IMR-90 (cell line): ENCODE measurements around the gene LTBP2. TPM values are rescaled to one million over a fixed set of nuclear protein-coding genes. Genes with fewer than 3 reads are reported as not detected.

Source experiments
- ATAC-seq: fragments of 200-7000 bp; cut with Tn5 transposase; 2 replicates; pipeline ENCODE4 v1.9.1; 2020; ENCODE audit warnings: low read depth, mild to moderate bottlenecking, moderate library complexity
- BruUV-seq: library from RNA; stranded (reverse); fragments of 400-500 nt; replicated peaks from 2 replicates; lab custom pipeline; 2021; lab: Mats Ljungman, UMichigan
- CTCF ChIA-PET: fragments of 300-600 bp; formaldehyde crosslinking; extraction: SDS; loops from one replicate; lab custom pipeline; 2021; ENCODE audit warnings: antibody characterized with exemption; lab: Yijun Ruan, JAX
- POLR2A ChIA-PET: fragments of 300-600 bp; sonication (Branson Sonifier 250); formaldehyde crosslinking; loops from one replicate; lab custom pipeline; 2022; ENCODE audit warnings: antibody characterized with exemption; ENCODE audit not compliant: unreplicated experiment; lab: Charles Lee
- DNase-seq: peaks from one replicate; pipeline ENCODE4 v3.0.0; 2013
- H2AFZ ChIP-seq: replicated peaks from 2 replicates; pipeline ENCODE3; 2013; ENCODE audit warnings: low read length, mild to moderate bottlenecking; ENCODE audit not compliant: poor library complexity
- H2AK5ac ChIP-seq: 2 replicates; pipeline ENCODE4 v1.6.1; 2013; ENCODE audit warnings: low read depth, low read length, inconsistent platforms
- H2AK9ac ChIP-seq: replicated peaks from 2 replicates; pipeline ENCODE3; 2013; ENCODE audit warnings: mild to moderate bottlenecking, low read depth, low read length, moderate library complexity; ENCODE audit not compliant: poor library complexity
- H2BK120ac ChIP-seq: 2 replicates; pipeline ENCODE4 v1.6.1; 2013; ENCODE audit warnings: low read depth, low read length, inconsistent platforms
- H2BK15ac ChIP-seq: 3 replicates; pipeline ENCODE4 v1.6.1; 2013; ENCODE audit warnings: low read depth, low read length, inconsistent platforms
- H2BK20ac ChIP-seq: 2 replicates; pipeline ENCODE4 v1.6.1; 2013; ENCODE audit warnings: low read depth, mild to moderate bottlenecking, inconsistent platforms, low read length, moderate library complexity
- H2BK5ac ChIP-seq: 2 replicates; pipeline ENCODE4 v1.6.1; 2013; ENCODE audit warnings: mild to moderate bottlenecking, low read depth, low read length, inconsistent platforms; ENCODE audit not compliant: poor library complexity, severe bottlenecking
- H3K14ac ChIP-seq: replicated peaks from 2 replicates; pipeline ENCODE4 v1.6.1; 2013; ENCODE audit warnings: low read depth, low read length, inconsistent platforms
- H3K18ac ChIP-seq: 2 replicates; pipeline ENCODE4 v1.6.1; 2013; ENCODE audit warnings: low read depth, low read length, control low read depth
- H3K23ac ChIP-seq: 2 replicates; pipeline ENCODE4 v1.6.1; 2013; ENCODE audit warnings: low read depth, low read length, inconsistent platforms
- H3K27ac ChIP-seq: 2 replicates; pipeline ENCODE4 v1.5.1; 2013; ENCODE audit warnings: mild to moderate bottlenecking, control low read depth, low read length; ENCODE audit not compliant: insufficient read depth
- H3K27me3 ChIP-seq: 2 replicates; pipeline ENCODE4 v1.6.1; 2013; ENCODE audit warnings: low read length; ENCODE audit not compliant: control insufficient read depth, insufficient read depth
- H3K36me3 ChIP-seq: 2 replicates; pipeline ENCODE4 v1.6.1; 2013; ENCODE audit warnings: low read length, mixed read lengths; ENCODE audit not compliant: control insufficient read depth, insufficient read depth
- H3K4ac ChIP-seq: 2 replicates; pipeline ENCODE4 v1.6.1; 2013; ENCODE audit warnings: low read depth, low read length, inconsistent platforms
- H3K4me1 ChIP-seq: 2 replicates; pipeline ENCODE4 v1.6.1; 2013; ENCODE audit warnings: low read length, mixed read lengths; ENCODE audit not compliant: control insufficient read depth, insufficient read depth
- H3K4me2 ChIP-seq: 2 replicates; pipeline ENCODE4 v1.6.1; 2013; ENCODE audit warnings: low read depth, mild to moderate bottlenecking, control low read depth, low read length, moderate library complexity
- H3K4me3 ChIP-seq: 2 replicates; pipeline ENCODE4 v1.5.1; 2013; ENCODE audit warnings: low read depth, mild to moderate bottlenecking, control low read depth, low read length, moderate library complexity; ENCODE audit not compliant: insufficient read depth
- H3K56ac ChIP-seq: 2 replicates; pipeline ENCODE4 v1.6.1; 2013; ENCODE audit warnings: low read length, inconsistent platforms; ENCODE audit not compliant: insufficient read depth; ENCODE audit errors: extremely low read depth
- H3K79me1 ChIP-seq, 2 experiments: 2 replicates each; pipeline ENCODE4 v1.6.1; 2013; ENCODE audit warnings: low read length in 2 of 2, inconsistent platforms in 1 of 2, low read depth in 1 of 2
- H3K9ac ChIP-seq: 2 replicates; pipeline ENCODE4 v1.6.1; 2013; ENCODE audit warnings: low read depth, low read length, control low read depth
- H3K9me1 ChIP-seq: 2 replicates; pipeline ENCODE4 v1.6.1; 2013; ENCODE audit warnings: low read length, inconsistent platforms; ENCODE audit not compliant: insufficient read depth
- H3K9me3 ChIP-seq: 2 replicates; pipeline ENCODE4 v1.6.1; 2013; ENCODE audit warnings: low read length; ENCODE audit not compliant: control insufficient read depth, insufficient read depth
- H4K20me1 ChIP-seq: 2 replicates; pipeline ENCODE4 v1.6.1; 2013; ENCODE audit warnings: low read length, inconsistent platforms; ENCODE audit not compliant: insufficient read depth
- H4K5ac ChIP-seq: 2 replicates; pipeline ENCODE4 v1.6.1; 2013; ENCODE audit warnings: mild to moderate bottlenecking, low read depth, low read length, control low read depth
- H4K8ac ChIP-seq, 2 experiments: 2 replicates each; pipeline ENCODE4 v1.6.1; 2013; ENCODE audit warnings: low read depth in 2 of 2, low read length in 2 of 2, control low read depth in 1 of 2, inconsistent platforms in 1 of 2
- H4K91ac ChIP-seq: 2 replicates; pipeline ENCODE4 v1.6.1; 2013; ENCODE audit warnings: low read depth, low read length, inconsistent platforms; ENCODE audit not compliant: insufficient read depth
- CTCF ChIP-seq: conservative IDR thresholded peaks from 2 replicates; pipeline ENCODE4 v1.5.1; 2012; ENCODE audit warnings: mild to moderate bottlenecking, low read depth, low read length, improper control_type of control experiment
- POLR2A ChIP-seq: IDR thresholded peaks from 2 replicates; pipeline ENCODE4 v1.6.1; 2012; ENCODE audit warnings: mild to moderate bottlenecking, low read depth, low read length
- RAD21 ChIP-seq: IDR thresholded peaks from 2 replicates; pipeline ENCODE4 v1.6.1; 2012; ENCODE audit warnings: low read length, improper control_type of control experiment
- SMC3 ChIP-seq: fragments of 150-350 bp; IDR thresholded peaks from 2 replicates; pipeline ENCODE4 v1.6.1; 2016; ENCODE audit warnings: low read depth, mild to moderate bottlenecking, antibody characterized with exemption, low read length, moderate library complexity
- WGBS, 2 experiments: methylation state at CpG; one replicate each; pipeline versions ENCODE4 v1.1.5 to v1.1.7; 2013; ENCODE audit warnings: missing lambda C conversion rate in 2 of 2; ENCODE audit not compliant: insufficient read length in 1 of 2; ENCODE audit errors: extremely low coverage in 2 of 2; 5-methylcytosine and 5-hydroxymethylcytosine counted together
- dilution Hi-C: fragments of 300-500 bp; cut with HindIII; formaldehyde crosslinking; loops from one replicate; pipeline ENCODE4 v1.14.3; 2018; ENCODE audit warnings: low sequenced_read_pairs; ENCODE audit not compliant: unreplicated experiment
- in situ Hi-C: fragments of 300-500 bp; cut with MboI; formaldehyde crosslinking; loops from 3 replicates; pipeline ENCODE4 v1.14.3; 2019; ENCODE audit warnings: low sequenced_read_pairs, inconsistent platforms, mixed read lengths
- intact Hi-C: fragments of 100-400 bp; cut with micrococcal nuclease; formaldehyde crosslinking; loops from 2 replicates; pipeline ENCODE4 v1.10.0; 2022
- polyA plus RNA-seq, 3 experiments: library from polyadenylated mRNA; depleted of rRNA; stranded (reverse); fragments of >200 nt; gene quantifications; 2 replicates each; pipeline ENCODE4 v1.2.3, GENCODE V29; 2012; ENCODE audit warnings: low replicate concordance in 1 of 3
- total RNA-seq: library from RNA; depleted of rRNA; stranded (reverse); fragments of >200 nt; gene quantifications from 2 replicates; pipeline ENCODE4 v1.2.3, GENCODE V29; 2012

LTBP2 gene
- total and polyA plus RNA-seq, 2 of the 4 experiments (the other 2 are of a cell fraction) = 23.8 to 79.3 TPM

- Histone ChIP-seq H3K9ac (no peak overlapping the region), H3K9me1 (peaks cover 17% of the 10 kb centered on the region; the same call in 1 of the 2 replicates), H2AFZ (no peak overlapping the region), H2BK15ac (no peak overlapping the region), H4K5ac (no peak overlapping the region), H4K8ac (no peak overlapping the region), H2BK5ac (no peak overlapping the region), H3K56ac (no peak overlapping the region), H3K36me3 (peaks cover 19% of the 10 kb centered on the region), H3K9me3 (no peaks in the 10 kb centered on the region), H3K14ac (no peak overlapping the region), H3K4me1 (peaks cover 10% of the 10 kb centered on the region), H4K91ac (no peak overlapping the region), H2AK5ac (no peak overlapping the region), H3K18ac (no peak overlapping the region), H3K27me3 (no peaks in the 10 kb centered on the region), H2BK120ac (no peak overlapping the region), H3K23ac (no peak overlapping the region), H3K4me2 (no peak overlapping the region), H2AK9ac (no peak overlapping the region), H3K79me1 (peaks cover 0 to 4% of the 10 kb centered on the region in 2 experiments; a peak in 1 of 4 replicates), H2BK20ac (no peak overlapping the region), H4K20me1 (no peaks in the 10 kb centered on the region), H3K4ac (no peak overlapping the region), H3K27ac (no peak overlapping the region), H3K4me3 (no peak overlapping the region)
- no peak for DNase-seq
- ChIA-PET CTCF (no interaction called here), POLR2A (no interaction called here)
- intact Hi-C loops (no loop called here), in situ Hi-C loops (loop anchor here (10.0 kb wide), 1 partner anchor 286 kb away; no protein-coding TSS in a partner anchor), dilution Hi-C loops (no loop called here)
- peak; percentile 38; the same call in 1 of the 2 replicates for ATAC-seq
- no TSS peak for BruUV-seq
- no peak for TF ChIP-seq POLR2A
- peak; percentile 12; the same call in 1 of the 2 replicates for TF ChIP-seq SMC3
- peak; percentile 15; the same call in 1 of the 2 replicates for TF ChIP-seq RAD21
- peak; percentile 52 for TF ChIP-seq CTCF
- WGBS, 2 experiments = no CpG with 5 or more reads among the region's 15 CpGs
Measured at GRCh38 chr14:74508292-74508731, 103.7 kb downstream of the LTBP2 start.
